Gastroesophageal sphincter (tissue), 3 donors: Measurements from ENCODE around the gene ZCCHC7.

Experiments
- POLR2A ChIP-seq, 2 donors: fragments of 450-650 bp; IDR thresholded peaks; one replicate each; pipeline ENCODE4 v1.6.1; 2017; ENCODE audit warnings: antibody characterized with exemption in 2 of 2, mild to moderate bottlenecking in 2 of 2, moderate library complexity in 1 of 2
- TF ChIP-seq, protein P1 (sequence below), 4 experiments: fragments of 200-600 bp in 2 of 4; fragments of 450-650 bp in 2 of 4; sonication (generic) in 1 of 4; IDR thresholded peaks; one replicate each; pipeline ENCODE4 v1.5.1; 2017 to 2019; ENCODE audit warnings: antibody characterized with exemption in 4 of 4, mild to moderate bottlenecking in 2 of 4, moderate library complexity in 2 of 4

DNA sequence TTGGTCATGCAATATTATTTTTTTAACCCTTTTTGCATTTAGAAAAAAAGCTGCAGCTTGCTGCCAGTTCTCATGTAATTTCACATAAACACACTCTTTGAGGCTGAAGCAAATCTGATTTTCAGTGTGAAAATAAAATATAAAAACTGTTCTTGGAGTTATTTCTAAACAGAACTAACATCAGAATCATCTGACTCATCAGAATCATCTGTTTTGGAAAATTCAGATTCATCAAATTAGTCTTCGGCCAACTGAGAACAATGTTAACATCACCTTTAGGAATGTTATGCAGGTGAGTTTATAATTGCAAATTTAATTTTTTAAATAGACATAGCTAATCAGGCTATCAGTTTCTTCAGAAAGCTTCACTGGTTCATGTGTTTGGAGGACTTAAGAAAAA lies 45.3 kb downstream of the ZCCHC7 start:
- TF ChIP-seq, protein P1, sequence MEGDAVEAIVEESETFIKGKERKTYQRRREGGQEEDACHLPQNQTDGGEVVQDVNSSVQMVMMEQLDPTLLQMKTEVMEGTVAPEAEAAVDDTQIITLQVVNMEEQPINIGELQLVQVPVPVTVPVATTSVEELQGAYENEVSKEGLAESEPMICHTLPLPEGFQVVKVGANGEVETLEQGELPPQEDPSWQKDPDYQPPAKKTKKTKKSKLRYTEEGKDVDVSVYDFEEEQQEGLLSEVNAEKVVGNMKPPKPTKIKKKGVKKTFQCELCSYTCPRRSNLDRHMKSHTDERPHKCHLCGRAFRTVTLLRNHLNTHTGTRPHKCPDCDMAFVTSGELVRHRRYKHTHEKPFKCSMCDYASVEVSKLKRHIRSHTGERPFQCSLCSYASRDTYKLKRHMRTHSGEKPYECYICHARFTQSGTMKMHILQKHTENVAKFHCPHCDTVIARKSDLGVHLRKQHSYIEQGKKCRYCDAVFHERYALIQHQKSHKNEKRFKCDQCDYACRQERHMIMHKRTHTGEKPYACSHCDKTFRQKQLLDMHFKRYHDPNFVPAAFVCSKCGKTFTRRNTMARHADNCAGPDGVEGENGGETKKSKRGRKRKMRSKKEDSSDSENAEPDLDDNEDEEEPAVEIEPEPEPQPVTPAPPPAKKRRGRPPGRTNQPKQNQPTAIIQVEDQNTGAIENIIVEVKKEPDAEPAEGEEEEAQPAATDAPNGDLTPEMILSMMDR (IDR thresholded peaks at IDR 0.05) = no peak
- TF ChIP-seq POLR2A (IDR thresholded peaks at IDR 0.05) = no peak
